GM12873 (cell line): ENCODE results near the gene EHD3.

Experiments used
- TF ChIP-seq, protein P1 (sequence below): IDR thresholded peaks from 2 replicates; pipeline ENCODE4 v1.5.1; 2012; ENCODE audit warnings: low read depth, mild to moderate bottlenecking, moderate library complexity, low read length, control low read depth; ENCODE audit not compliant: insufficient read depth; ENCODE audit errors: missing control alignments

The EHD3 gene

GRCh38 chr2:31302940-31303563, 69.1 kb downstream of the EHD3 start:
- TF ChIP-seq, protein P1, sequence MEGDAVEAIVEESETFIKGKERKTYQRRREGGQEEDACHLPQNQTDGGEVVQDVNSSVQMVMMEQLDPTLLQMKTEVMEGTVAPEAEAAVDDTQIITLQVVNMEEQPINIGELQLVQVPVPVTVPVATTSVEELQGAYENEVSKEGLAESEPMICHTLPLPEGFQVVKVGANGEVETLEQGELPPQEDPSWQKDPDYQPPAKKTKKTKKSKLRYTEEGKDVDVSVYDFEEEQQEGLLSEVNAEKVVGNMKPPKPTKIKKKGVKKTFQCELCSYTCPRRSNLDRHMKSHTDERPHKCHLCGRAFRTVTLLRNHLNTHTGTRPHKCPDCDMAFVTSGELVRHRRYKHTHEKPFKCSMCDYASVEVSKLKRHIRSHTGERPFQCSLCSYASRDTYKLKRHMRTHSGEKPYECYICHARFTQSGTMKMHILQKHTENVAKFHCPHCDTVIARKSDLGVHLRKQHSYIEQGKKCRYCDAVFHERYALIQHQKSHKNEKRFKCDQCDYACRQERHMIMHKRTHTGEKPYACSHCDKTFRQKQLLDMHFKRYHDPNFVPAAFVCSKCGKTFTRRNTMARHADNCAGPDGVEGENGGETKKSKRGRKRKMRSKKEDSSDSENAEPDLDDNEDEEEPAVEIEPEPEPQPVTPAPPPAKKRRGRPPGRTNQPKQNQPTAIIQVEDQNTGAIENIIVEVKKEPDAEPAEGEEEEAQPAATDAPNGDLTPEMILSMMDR, result no peak

GRCh38 chr2:31304816-31305215, 70.9 kb downstream of the EHD3 start:
- TF ChIP-seq, protein P1, result no peak

DNA sequence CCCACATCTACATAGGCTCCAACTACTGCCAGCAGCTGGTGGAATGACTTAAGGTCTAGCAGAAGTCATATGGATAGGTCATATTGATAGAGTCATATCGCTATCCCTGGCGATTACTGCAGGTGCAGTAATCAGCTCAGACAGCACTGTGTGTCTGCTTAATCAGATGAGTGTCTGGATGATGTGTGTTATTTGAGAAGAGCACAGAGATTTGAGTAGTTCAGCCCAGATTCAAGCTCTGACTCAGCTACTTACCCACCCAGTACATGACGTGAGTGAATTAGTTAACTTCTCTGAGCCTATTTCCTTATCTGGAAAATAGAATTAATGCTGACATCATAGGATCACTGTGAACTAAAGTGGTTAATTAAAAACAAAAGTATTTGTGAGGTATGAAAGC, 78.9 kb downstream of the EHD3 start:
- TF ChIP-seq, protein P1, result no peak

- TF ChIP-seq, protein P1, result no peak
Observed at GRCh38 chr2:31314761-31315160, 80.8 kb downstream of the EHD3 start.

DNA sequence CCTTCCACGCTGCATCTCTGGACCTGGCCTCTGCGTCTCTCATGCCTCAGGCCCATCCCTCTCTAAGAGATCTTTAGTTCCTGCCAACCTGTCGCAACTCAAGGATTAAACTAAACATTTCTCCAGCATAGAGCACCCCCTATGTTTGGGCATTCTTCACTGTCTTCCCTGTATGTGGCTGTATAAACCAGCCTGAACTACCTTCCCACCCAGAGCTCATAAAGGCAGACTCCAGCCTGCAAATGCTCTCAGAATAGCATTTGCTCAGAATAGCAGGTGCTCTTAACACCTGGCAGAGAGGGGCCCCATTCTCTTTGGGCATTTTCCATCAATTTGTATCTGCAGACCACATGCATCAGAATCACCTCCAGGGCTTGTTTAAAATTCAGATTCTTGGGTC, 83.4 kb downstream of the EHD3 start:
- TF ChIP-seq, protein P1, result no peak

- TF ChIP-seq, protein P1, result no peak
Observed at GRCh38 chr2:31318361-31319336, 84.7 kb downstream of the EHD3 start.
